GM20000 (cell line): ENCODE data around the gene ZNF792.
"Not testable (repeated sequence)": the region's sequence is repeated elsewhere in the genome, so short reads cannot be mapped to it uniquely, and the experiment has no call there.

Experiments
- DNase-seq: peaks from one replicate; pipeline ENCODE4 v3.0.0; 2012; ENCODE audit warnings: low spot score
- CTCF ChIP-seq: IDR thresholded peaks from 2 replicates; pipeline ENCODE4 v1.5.1; 2012; ENCODE audit warnings: mild to moderate bottlenecking, control low read depth; ENCODE audit errors: extremely low read depth, missing control alignments

The ZNF792 gene

GRCh38 chr19:35006999-35007365, 43.0 kb upstream of the ZNF792 start:
- DNase-seq = no peak
- no peak for TF ChIP-seq CTCF

GRCh38 chr19:35006342-35006998, 42.4 kb upstream of the ZNF792 start:
- no peak for TF ChIP-seq CTCF
- no peak for DNase-seq

DNA sequence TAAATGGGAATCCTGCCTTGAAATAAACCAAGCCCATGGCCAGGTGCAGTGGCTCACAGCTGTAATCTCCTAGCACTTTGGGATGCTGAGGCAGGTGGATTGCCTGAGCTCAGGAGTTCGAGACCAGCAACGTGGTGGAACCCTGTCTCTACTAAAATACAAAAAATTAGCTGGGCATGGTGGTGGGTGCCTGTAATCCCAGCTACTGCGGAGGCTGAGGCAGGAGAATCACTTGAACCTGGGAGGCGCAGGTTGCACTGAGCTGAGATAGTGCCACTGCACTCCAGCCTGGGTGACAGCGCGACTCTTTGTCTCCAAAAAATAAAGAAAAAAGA, 41.9 kb upstream of the ZNF792 start:
- not testable (repeated sequence) for DNase-seq

DNA sequence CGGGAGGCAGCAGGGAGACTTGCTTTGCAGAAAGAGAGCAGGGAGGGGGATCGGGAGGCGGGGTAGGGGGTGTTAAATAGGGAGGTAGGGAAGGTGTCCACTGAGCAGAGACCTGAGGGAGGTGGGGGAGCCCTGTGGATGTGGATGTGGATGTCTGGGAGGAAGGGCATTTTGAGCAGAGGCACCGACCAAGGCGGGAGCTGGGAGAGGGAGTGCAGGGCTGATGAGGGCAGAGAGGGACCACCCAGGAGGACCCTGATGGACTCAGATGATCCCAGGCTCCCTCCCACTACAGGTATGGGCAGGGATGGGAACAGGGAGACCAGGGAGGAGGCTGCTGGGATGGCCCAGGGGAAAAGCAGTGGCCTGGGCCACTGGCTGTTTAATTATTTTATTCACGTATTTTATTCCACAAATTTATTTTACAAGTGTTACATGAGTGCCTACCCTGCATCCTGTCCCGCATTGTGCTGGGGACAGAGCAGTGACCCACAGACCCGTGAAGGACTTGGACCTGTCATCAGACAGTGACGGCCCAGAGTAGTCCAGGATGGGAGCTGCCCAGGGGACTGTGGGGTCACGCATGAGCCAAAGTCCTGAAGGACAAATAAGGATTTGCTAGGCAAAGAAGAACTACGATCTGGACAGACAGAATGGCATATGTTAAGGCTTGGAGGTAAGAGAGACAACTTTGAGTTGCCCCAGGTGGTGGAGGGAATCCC, 41.4 kb upstream of the ZNF792 start:
- TF ChIP-seq CTCF = no peak
- DNase-seq = no peak

GRCh38 chr19:35004517-35005255, 40.7 kb upstream of the ZNF792 start:
- TF ChIP-seq CTCF = no peak
- DNase-seq = no peak

DNA sequence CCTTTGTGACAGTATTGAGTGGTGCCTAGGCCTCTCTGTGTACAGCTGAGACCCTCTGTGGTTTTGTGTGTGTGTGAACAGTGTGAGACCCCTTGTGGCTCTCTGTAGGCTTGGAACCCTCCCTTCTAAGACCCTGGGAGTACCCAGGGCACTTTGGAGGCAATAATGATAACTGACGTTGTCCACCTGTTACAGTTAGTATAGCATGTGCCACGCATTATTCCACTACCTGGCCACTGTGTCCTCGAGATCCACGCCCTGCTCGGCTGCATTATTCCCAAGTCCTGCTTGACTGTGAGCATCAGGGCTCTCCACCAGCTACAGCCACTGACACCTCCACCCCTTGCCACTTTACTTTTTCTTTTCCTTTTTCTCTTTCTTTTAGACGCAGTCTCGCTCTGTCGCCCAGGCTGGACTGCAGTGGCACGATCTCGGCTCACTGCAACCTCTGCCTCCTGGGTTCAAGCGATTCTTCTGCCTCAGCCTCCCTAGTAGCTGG, 38.1 kb upstream of the ZNF792 start:
- DNase-seq = peak; percentile 10
- no peak for TF ChIP-seq CTCF

DNA sequence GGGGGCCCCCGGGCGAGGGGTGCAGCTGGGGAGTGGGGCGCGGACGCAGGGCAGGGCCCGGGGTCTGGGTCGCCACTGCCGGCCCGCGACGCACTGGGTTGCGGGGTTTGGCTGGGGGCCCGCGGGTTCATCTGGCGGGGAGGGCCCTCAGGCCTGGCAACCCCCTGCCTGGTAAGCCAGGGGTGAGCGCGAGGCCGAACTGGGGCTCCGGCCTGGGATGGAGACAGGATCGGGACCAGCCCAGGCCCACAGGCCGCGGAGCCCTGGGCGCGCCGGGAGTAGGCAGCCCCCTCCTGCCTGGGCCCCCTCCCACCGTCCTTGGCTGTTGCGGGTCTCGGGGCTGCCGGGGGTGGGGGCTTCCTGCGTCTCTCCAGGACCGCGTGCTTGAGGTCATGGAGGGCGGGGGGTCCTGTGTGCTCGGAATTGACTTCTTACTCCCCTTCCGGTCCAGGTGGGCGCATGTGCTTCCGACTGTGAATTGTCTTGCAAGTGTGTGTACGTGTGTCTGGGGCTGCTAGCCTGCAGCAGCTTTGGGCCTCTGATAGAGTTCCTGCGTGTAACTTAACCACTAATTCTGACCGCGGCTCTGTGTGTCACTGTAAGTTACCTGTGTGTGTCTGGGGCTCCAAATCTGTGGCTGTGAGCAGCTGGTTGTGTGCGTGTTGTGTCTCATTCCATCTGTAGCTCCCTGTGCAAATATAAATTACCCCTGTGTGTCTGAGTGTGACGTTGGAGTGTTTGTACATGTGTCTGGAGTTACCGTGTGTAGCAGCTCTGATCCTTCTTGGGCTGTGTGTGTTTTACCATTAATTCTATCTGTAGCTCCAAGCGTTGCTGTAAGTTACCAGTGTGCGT, 36.8 kb upstream of the ZNF792 start:
- DNase-seq = peak; percentile 64
- TF ChIP-seq CTCF = no peak
